IgD-negative memory B cell (primary cell): ENCODE measurements around the gene MTCL1. TPM values are rescaled to one million over a fixed set of nuclear protein-coding genes. Genes with fewer than 3 reads are reported as not detected.

ENCODE experiments used
- H3K27ac Mint-ChIP-seq, 3 donors: one replicate each; pipeline ENCODE4 v1.8.0; 2020 to 2022; ENCODE audit warnings: mild to moderate bottlenecking in 3 of 3, mixed read lengths in 3 of 3, moderate library complexity in 1 of 3
- H3K27me3 Mint-ChIP-seq: one replicate; pipeline ENCODE4 v1.8.0; 2021; ENCODE audit warnings: mixed read lengths
- H3K36me3 Mint-ChIP-seq: one replicate; pipeline ENCODE4 v1.8.0; 2020; ENCODE audit warnings: mild to moderate bottlenecking, mixed read lengths
- H3K4me1 Mint-ChIP-seq, 3 donors: one replicate each; pipeline ENCODE4 v1.8.0; 2020 to 2022; ENCODE audit warnings: mixed read lengths in 3 of 3, mild to moderate bottlenecking in 1 of 3
- H3K4me3 Mint-ChIP-seq, 4 donors: one replicate each; pipeline ENCODE4 v1.8.0; 2020 to 2022; ENCODE audit warnings: mild to moderate bottlenecking in 4 of 4, mixed read lengths in 4 of 4, moderate library complexity in 3 of 4
- H3K9me3 Mint-ChIP-seq, 3 donors: one replicate each; pipeline ENCODE4 v1.8.0; 2020 to 2021; ENCODE audit warnings: mixed read lengths in 3 of 3, mild to moderate bottlenecking in 1 of 3
- polyA plus RNA-seq: library from polyadenylated mRNA; unstranded; fragments of 300-500 nt; fragmentation: Illumina TruSeq; gene quantifications from one replicate; pipeline ENCODE4 v1.2.3, GENCODE V29; 2021

Gene MTCL1
- polyA plus RNA-seq, 1 donor from 2014 or later: 0.28 TPM

GRCh38 chr18:8715599-8715998 is 10.2 kb downstream of the MTCL1 start:
- Mint-ChIP-seq H3K27me3 (peaks cover 7% of the 10 kb centered on the region), H3K36me3 (no peaks in the 10 kb centered on the region), H3K27ac (no peak overlapping the region), H3K4me3 (no peak overlapping the region), H3K4me1 (peaks cover 0 to 2% (median 0%) of the 10 kb centered on the region in 3 donors), H3K9me3 (peaks cover 0 to 3% (median 0%) of the 10 kb centered on the region in 3 donors)

GRCh38 chr18:8717011-8717770 is 11.8 kb downstream of the MTCL1 start:
- Mint-ChIP-seq H3K4me1 (peaks cover 0 to 2% (median 0%) of the 10 kb centered on the region in 3 donors), H3K9me3 (peaks cover 0 to 3% (median 0%) of the 10 kb centered on the region in 3 donors), H3K27me3 (peaks cover 7% of the 10 kb centered on the region), H3K27ac (no peak overlapping the region), H3K36me3 (no peaks in the 10 kb centered on the region), H3K4me3 (peak overlapping the region in 1 of 4 donors; percentile 43)

- Mint-ChIP-seq H3K4me1 (peaks cover 0 to 3% (median 2%) of the 10 kb centered on the region in 3 donors), H3K4me3 (no peak overlapping the region), H3K27me3 (peaks cover 7% of the 10 kb centered on the region), H3K27ac (no peak overlapping the region), H3K9me3 (peaks cover 0 to 2% (median 0%) of the 10 kb centered on the region in 3 donors), H3K36me3 (no peaks in the 10 kb centered on the region)
Measured at GRCh38 chr18:8718401-8718913, 13.1 kb downstream of the MTCL1 start.

- H3K27me3 Mint-ChIP-seq: peaks cover 4% of the 10 kb centered on the region
- peak overlapping the region in 1 of 4 donors; percentile 21 for H3K4me3 Mint-ChIP-seq
- no peaks in the 10 kb centered on the region for H3K36me3 Mint-ChIP-seq
- no peak overlapping the region for H3K27ac Mint-ChIP-seq
- H3K9me3 Mint-ChIP-seq: peaks cover 0 to 2% (median 0%) of the 10 kb centered on the region in 3 donors
- peaks cover 0 to 3% (median 2%) of the 10 kb centered on the region in 3 donors for H3K4me1 Mint-ChIP-seq
Measured at GRCh38 chr18:8719192-8719591, 13.8 kb downstream of the MTCL1 start.

- Mint-ChIP-seq H3K27me3 (peaks cover 3% of the 10 kb centered on the region), H3K9me3 (no peaks in the 10 kb centered on the region), H3K4me1 (peaks cover 2 to 3% (median 2%) of the 10 kb centered on the region in 3 donors)
Measured at GRCh38 chr18:8720141-8720540, 14.8 kb downstream of the MTCL1 start.

GRCh38 chr18:8721094-8721669 is 15.8 kb downstream of the MTCL1 start:
- no peak overlapping the region for H3K27ac Mint-ChIP-seq
- peaks cover 3% of the 10 kb centered on the region for H3K27me3 Mint-ChIP-seq
- peaks cover 1% of the 10 kb centered on the region for H3K36me3 Mint-ChIP-seq
- no peaks in the 10 kb centered on the region for H3K9me3 Mint-ChIP-seq
- H3K4me1 Mint-ChIP-seq: peaks cover 2 to 3% (median 3%) of the 10 kb centered on the region in 3 donors
- H3K4me3 Mint-ChIP-seq: no peak overlapping the region

More at GRCh38 chr18:8720141-8720540, 14.8 kb downstream of the MTCL1 start:
- Mint-ChIP-seq H3K36me3 (peaks cover 1% of the 10 kb centered on the region), H3K27ac (peak overlapping the region in 1 of 3 donors; percentile 11), H3K4me3 (no peak overlapping the region)

- Mint-ChIP-seq H3K4me3 (no peak overlapping the region), H3K9me3 (no peaks in the 10 kb centered on the region), H3K27ac (no peak overlapping the region), H3K4me1 (peaks cover 2 to 3% (median 3%) of the 10 kb centered on the region in 3 donors), H3K36me3 (peaks cover 1% of the 10 kb centered on the region), H3K27me3 (peaks cover 3% of the 10 kb centered on the region)
Measured at GRCh38 chr18:8721716-8722115, 16.4 kb downstream of the MTCL1 start.

GRCh38 chr18:8722946-8723820 is 17.8 kb downstream of the MTCL1 start:
- Mint-ChIP-seq H3K27me3 (no peaks in the 10 kb centered on the region), H3K9me3 (peaks cover 0 to 4% (median 0%) of the 10 kb centered on the region in 3 donors), H3K4me1 (peaks cover 3 to 10% (median 7%) of the 10 kb centered on the region in 3 donors), H3K36me3 (peaks cover 2% of the 10 kb centered on the region), H3K27ac (peak overlapping the region in 1 of 3 donors; percentile 31), H3K4me3 (no peak overlapping the region)

- Mint-ChIP-seq H3K4me1 (peaks cover 3 to 11% (median 10%) of the 10 kb centered on the region in 3 donors), H3K27ac (no peak overlapping the region), H3K27me3 (no peaks in the 10 kb centered on the region), H3K36me3 (peaks cover 5% of the 10 kb centered on the region), H3K9me3 (peaks cover 0 to 4% (median 0%) of the 10 kb centered on the region in 3 donors), H3K4me3 (peak overlapping the region in 1 of 4 donors; percentile 47)
Measured at GRCh38 chr18:8724452-8724851, 19.1 kb downstream of the MTCL1 start.

- H3K27ac Mint-ChIP-seq: no peak overlapping the region
- peaks cover 3 to 11% (median 10%) of the 10 kb centered on the region in 3 donors for H3K4me1 Mint-ChIP-seq
- peaks cover 0 to 4% (median 0%) of the 10 kb centered on the region in 3 donors for H3K9me3 Mint-ChIP-seq
- no peaks in the 10 kb centered on the region for H3K27me3 Mint-ChIP-seq
- H3K36me3 Mint-ChIP-seq: peaks cover 5% of the 10 kb centered on the region
- H3K4me3 Mint-ChIP-seq: peak overlapping the region in 1 of 4 donors; percentile 69
Measured at GRCh38 chr18:8726281-8726680, 20.9 kb downstream of the MTCL1 start.

GRCh38 chr18:8726963-8727705 is 21.8 kb downstream of the MTCL1 start:
- Mint-ChIP-seq H3K9me3 (peaks cover 0 to 4% (median 0%) of the 10 kb centered on the region in 3 donors), H3K36me3 (peaks cover 5% of the 10 kb centered on the region), H3K4me1 (peaks cover 3 to 11% (median 10%) of the 10 kb centered on the region in 3 donors), H3K27me3 (no peaks in the 10 kb centered on the region), H3K4me3 (peak overlapping the region in 1 of 4 donors; percentile 4), H3K27ac (no peak overlapping the region)

GRCh38 chr18:8730080-8730827 is 24.9 kb downstream of the MTCL1 start:
- peaks cover 0 to 4% (median 0%) of the 10 kb centered on the region in 3 donors for H3K9me3 Mint-ChIP-seq
- H3K4me3 Mint-ChIP-seq: no peak overlapping the region
- H3K27ac Mint-ChIP-seq: no peak overlapping the region
- peaks cover 8% of the 10 kb centered on the region for H3K36me3 Mint-ChIP-seq
- peaks cover 0 to 11% (median 7%) of the 10 kb centered on the region in 3 donors for H3K4me1 Mint-ChIP-seq
- H3K27me3 Mint-ChIP-seq: no peaks in the 10 kb centered on the region
